Left ventricle myocardium superior (tissue), 1 donor: ENCODE results near the gene BABAM2. TPM values are rescaled to one million over a fixed set of nuclear protein-coding genes. Genes with fewer than 3 reads are reported as not detected.
"Not testable (repeated sequence)": the region's sequence is repeated elsewhere in the genome, so short reads cannot be mapped to it uniquely, and the experiment has no call there.

Experiments
- ATAC-seq: fragments of 200-7000 bp; cut with Tn5 transposase; one replicate; pipeline ENCODE4 v1.9.1; 2020; ENCODE audit warnings: mild to moderate bottlenecking, moderate library complexity
- DNase-seq: peaks from one replicate; pipeline ENCODE4 v3.0.0-alpha.2; 2020
- intact Hi-C: fragments of 100-400 bp; cut with micrococcal nuclease; formaldehyde crosslinking; loops from one replicate; pipeline ENCODE4 v1.11.0; 2022
- total RNA-seq: library from RNA; stranded (reverse); fragmentation: NEBNext Ultra II Directional; extraction: Animal tissue kit (Norgen Biotek cat#: 25700); gene quantifications from one replicate; pipeline ENCODE4 v1.2.1, GENCODE V29; 2021
- donor health status: DM: no; HTN: yes; CAD: no; lungs with severe emphysema.

BABAM2 gene
- total RNA-seq, 1 donor from 2014 or later, result 56.8 TPM

DNA sequence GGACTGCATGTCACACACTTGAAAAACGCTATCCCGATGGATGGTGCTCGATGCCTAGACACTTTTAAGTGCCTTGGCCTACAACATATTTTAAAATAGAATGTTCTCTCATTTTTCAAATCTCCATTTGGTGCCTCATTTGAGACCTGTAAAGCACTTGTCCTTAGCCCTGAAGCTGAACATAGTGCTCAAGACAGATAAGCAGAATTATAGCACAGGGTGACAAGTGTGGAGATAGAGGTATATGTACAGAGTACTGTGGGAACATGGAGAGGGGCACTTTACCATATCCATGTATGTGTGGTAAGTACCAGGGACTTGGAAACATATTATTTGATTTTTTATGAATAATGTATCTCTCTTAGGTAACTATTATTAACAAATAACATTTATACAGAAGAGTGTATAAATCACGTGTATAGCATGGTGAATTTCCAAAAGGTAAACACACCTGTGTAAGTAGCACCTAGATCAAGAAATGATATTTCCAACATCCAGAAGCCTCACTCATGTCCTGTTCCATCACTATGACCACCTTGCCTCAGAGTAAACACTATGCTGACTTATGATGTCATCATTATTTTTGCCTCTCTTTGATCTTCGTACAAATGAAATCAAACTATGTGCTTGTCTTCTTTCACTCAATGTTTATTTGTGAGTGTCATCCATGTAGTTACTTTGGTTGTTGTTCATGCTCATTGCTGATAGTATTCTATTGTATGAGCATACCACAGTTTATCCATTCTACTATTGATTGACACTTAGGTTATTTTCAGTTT lies 103.6 kb downstream of the BABAM2 start:
- intact Hi-C loops, result no loop called here
- DNase-seq, result no peak
- peak; percentile 69 for ATAC-seq

- ATAC-seq (no peak), DNase-seq (no peak)
- intact Hi-C loops, result no loop called here
These were observed 105.8 kb downstream of the BABAM2 start for GRCh38 chr2:27996156-27996922.

GRCh38 chr2:28000287-28000686 lies 109.8 kb downstream of the BABAM2 start:
- no peak for ATAC-seq
- no peak for DNase-seq
- intact Hi-C loops, result no loop called here

- ATAC-seq, result no peak
- no peak for DNase-seq
- intact Hi-C loops, result no loop called here
These were observed 111.7 kb downstream of the BABAM2 start for GRCh38 chr2:28002181-28002580.

- ATAC-seq (no peak), DNase-seq (no peak)
- intact Hi-C loops, result no loop called here
These were observed 113.6 kb downstream of the BABAM2 start for GRCh38 chr2:28004086-28004485.

- ATAC-seq (peak; percentile 96), DNase-seq (peak; percentile 48)
- intact Hi-C loops, result no loop called here
These were observed 119.2 kb downstream of the BABAM2 start for GRCh38 chr2:28009732-28010131.

DNA sequence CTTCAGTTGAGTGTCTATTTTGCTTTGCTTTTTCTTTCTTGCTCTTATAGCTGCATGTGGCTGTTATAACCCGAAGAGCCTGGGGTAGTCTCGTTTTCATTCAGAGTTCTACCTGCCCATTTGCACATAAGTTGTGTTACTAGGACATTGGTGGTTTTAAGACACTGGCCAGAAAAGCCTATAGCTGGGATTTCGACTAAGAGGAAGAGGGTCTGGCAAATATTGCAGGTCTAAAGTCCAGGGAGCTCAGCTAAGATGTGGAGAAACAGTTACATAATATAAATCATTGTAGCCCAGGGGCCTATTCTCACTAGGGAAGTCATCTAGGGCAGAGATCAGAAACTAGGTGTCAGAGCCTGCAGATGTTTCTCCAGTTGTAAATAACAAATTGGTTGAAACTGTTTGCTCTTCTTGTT lies 120.8 kb downstream of the BABAM2 start:
- intact Hi-C loops, result no loop called here
- DNase-seq (no peak), ATAC-seq (no peak)

- DNase-seq, intact Hi-C loops, ATAC-seq: not testable (repeated sequence)
These were observed 127.9 kb downstream of the BABAM2 start for GRCh38 chr2:28018474-28018873.

DNA sequence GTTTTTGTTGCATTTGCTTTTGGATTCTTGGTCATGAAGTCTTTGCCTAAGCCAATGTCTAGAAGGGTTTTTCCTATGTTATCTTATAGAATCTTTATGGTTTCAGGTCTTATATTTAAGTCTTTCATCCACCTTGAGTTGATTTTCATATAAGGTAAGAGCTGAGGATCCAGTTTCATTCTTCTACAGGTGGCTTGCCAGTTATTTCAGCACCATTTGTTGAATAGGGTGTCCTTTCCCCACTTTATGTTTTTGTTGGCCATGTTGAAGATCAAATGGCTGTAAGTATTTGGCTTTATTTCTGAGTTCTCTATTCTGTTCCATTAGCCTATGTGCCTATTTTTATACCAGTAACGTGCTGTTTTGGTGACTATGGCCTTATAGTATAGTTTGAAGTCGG lies 129.0 kb downstream of the BABAM2 start:
- ATAC-seq, DNase-seq, intact Hi-C loops: not testable (repeated sequence)

GRCh38 chr2:28021898-28022297 lies 131.4 kb downstream of the BABAM2 start:
- intact Hi-C loops, result no loop called here
- no peak for DNase-seq
- ATAC-seq, result no peak

GRCh38 chr2:28025123-28025522 lies 134.6 kb downstream of the BABAM2 start:
- ATAC-seq, result no peak
- intact Hi-C loops, result no loop called here

DNA sequence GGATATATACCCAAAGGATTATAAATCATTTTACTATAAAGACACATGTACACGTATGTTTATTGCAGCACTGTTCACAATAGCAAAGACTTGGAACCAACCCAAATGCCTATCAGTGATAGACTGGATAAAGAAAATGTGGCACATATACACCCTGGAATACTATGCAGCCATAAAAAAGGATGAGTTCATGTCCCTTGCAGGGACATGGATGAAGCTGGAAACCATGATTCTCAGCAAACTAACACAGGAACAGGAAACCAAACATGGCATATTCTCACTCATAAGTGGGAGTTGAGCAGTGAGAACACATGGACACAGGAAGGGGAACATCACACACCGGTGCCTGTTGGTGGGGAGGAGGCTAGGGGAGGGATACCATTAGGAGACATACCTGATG lies 135.7 kb downstream of the BABAM2 start:
- ATAC-seq, DNase-seq, intact Hi-C loops: not testable (repeated sequence)

More at GRCh38 chr2:28025123-28025522, 134.6 kb downstream of the BABAM2 start:
- no peak for DNase-seq

DNA sequence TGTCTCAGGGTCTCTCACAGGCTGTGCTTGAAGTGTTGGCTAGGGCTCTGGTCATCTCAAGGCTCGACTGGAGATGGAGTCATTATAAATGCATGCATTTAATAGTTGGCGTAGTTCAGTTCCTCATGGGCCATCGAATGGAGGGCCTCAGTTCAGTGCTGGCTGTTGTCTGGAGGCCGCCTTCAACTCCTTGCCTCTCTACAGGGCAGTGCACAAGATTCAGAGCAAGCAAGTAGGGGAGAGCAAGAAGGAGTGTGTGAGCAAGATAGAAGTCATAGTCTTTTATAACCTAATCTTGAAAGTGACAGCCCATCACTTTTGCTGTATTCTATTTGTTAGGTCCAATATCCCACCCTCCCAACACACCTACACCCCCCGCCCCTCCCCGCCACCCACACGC lies 137.5 kb downstream of the BABAM2 start:
- intact Hi-C loops, result no loop called here
- ATAC-seq (no peak), DNase-seq (no peak)

- intact Hi-C loops, result no loop called here
- ATAC-seq (peak; percentile 54), DNase-seq (no peak)
These were observed 140.1 kb downstream of the BABAM2 start for GRCh38 chr2:28030600-28030999.

DNA sequence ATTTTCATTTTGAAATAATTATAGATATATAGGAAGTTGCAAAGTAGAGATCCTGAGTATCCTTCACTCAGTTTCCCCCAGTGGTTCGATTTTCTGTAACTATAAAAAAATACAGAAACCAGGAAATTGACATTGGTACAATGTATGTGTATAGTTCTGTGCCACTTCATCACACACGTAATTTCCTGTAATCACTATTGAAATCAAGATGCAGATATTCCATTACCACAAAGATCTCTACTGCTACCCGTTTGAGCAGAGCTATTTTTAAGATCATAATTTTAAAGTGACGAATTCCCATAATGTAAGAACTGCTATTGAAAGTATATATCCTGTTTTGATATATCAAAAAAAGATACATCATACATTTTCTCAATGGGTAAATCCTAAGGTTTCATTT lies 142.3 kb downstream of the BABAM2 start:
- no peak for DNase-seq
- intact Hi-C loops, result no loop called here
- no peak for ATAC-seq

DNA sequence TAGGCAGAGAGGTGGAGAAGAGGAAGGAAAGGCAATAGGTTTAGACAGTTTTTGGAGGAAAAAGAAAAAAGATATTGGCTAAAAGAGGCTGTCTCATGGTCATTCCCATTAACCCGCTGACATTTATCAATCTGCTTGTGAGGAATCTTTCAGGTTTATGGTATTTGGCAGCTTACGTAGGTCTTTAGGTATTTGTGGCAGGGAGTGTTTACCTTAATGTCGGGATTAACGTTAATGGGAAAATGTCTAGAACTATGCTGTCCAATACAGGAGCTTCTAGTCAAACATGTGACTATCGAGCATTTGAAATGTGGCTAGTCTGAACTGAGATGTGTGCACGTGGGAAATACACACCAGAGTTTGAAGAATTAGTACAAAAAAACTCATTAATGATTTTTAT lies 144.2 kb downstream of the BABAM2 start:
- intact Hi-C loops, result no loop called here
- no peak for DNase-seq
- no peak for ATAC-seq

DNA sequence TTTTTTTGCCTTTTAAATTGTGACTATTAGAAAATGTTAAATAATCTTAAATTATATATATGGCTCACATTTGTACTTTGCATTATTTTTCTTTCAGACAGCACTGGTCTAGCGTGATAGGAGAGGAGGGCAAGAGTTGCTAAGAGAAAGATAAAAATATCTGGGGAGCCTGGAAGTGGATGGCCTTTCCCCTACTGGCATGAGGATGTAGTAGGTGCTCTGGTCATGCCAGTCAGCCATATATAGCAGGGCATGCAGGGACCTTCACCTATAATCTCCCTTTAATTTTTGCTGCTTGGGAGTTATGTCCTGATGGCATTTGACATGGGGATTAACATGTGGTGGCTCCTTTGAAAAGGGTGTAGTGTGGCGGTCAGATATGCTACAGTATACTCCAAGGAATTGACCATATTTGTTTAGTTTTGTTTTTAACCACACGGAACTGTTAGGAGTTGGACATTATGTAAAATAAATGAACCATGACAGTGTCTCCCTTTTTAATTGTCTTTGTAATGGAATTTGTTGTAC lies 144.7 kb downstream of the BABAM2 start:
- ATAC-seq (peak; percentile 63), DNase-seq (no peak)

GRCh38 chr2:28035816-28036215 lies 145.3 kb downstream of the BABAM2 start:
- ATAC-seq (no peak), DNase-seq (no peak)
- intact Hi-C loops, result no loop called here

More for the DNA sequence above, 144.7 kb downstream of the BABAM2 start:
- intact Hi-C loops, result no loop called here

GRCh38 chr2:28036307-28036706 lies 145.8 kb downstream of the BABAM2 start:
- ATAC-seq (no peak), DNase-seq (no peak)
- intact Hi-C loops, result no loop called here

GRCh38 chr2:28038722-28039121 lies 148.2 kb downstream of the BABAM2 start:
- ATAC-seq (peak; percentile 60), DNase-seq (no peak)
- intact Hi-C loops, result no loop called here
